Activated naive CD8-positive, alpha-beta T cell (primary cell): ENCODE measurements around the gene ZNF79.

Source experiments
- H3K27ac Mint-ChIP-seq: one replicate; pipeline ENCODE4 v1.8.0; 2021; ENCODE audit warnings: mixed read lengths
- H3K27me3 Mint-ChIP-seq: one replicate; pipeline ENCODE4 v1.8.0; 2021; ENCODE audit warnings: mixed read lengths
- H3K36me3 Mint-ChIP-seq: one replicate; pipeline ENCODE4 v1.8.0; 2021; ENCODE audit warnings: mixed read lengths
- H3K4me1 Mint-ChIP-seq: one replicate; pipeline ENCODE4 v1.8.0; 2021; ENCODE audit warnings: low read depth, mixed read lengths
- H3K4me3 Mint-ChIP-seq: one replicate; pipeline ENCODE4 v1.8.0; 2021; ENCODE audit warnings: mild to moderate bottlenecking, mixed read lengths
- H3K9me3 Mint-ChIP-seq: one replicate; pipeline ENCODE4 v1.8.0; 2021; ENCODE audit warnings: low read depth, mixed read lengths

Gene ZNF79

GRCh38 chr9:127482662-127483061, 58.5 kb downstream of the ZNF79 start:
- H3K27me3 Mint-ChIP-seq = no peaks in the 10 kb centered on the region
- H3K9me3 Mint-ChIP-seq = no peaks in the 10 kb centered on the region
- no peaks in the 10 kb centered on the region for H3K36me3 Mint-ChIP-seq
- no peaks in the 10 kb centered on the region for H3K4me1 Mint-ChIP-seq
- no peak overlapping the region for H3K4me3 Mint-ChIP-seq
- H3K27ac Mint-ChIP-seq = no peak overlapping the region

- Mint-ChIP-seq H3K9me3 (no peaks in the 10 kb centered on the region), H3K27ac (no peak overlapping the region), H3K4me1 (no peaks in the 10 kb centered on the region), H3K36me3 (no peaks in the 10 kb centered on the region), H3K27me3 (no peaks in the 10 kb centered on the region), H3K4me3 (no peak overlapping the region)
These were observed 61.8 kb downstream of the ZNF79 start for GRCh38 chr9:127485995-127486394.

- Mint-ChIP-seq H3K27ac (no peak overlapping the region), H3K36me3 (no peaks in the 10 kb centered on the region), H3K4me3 (no peak overlapping the region), H3K4me1 (no peaks in the 10 kb centered on the region), H3K9me3 (no peaks in the 10 kb centered on the region), H3K27me3 (no peaks in the 10 kb centered on the region)
These were observed 64.8 kb downstream of the ZNF79 start for GRCh38 chr9:127488946-127489345.

DNA sequence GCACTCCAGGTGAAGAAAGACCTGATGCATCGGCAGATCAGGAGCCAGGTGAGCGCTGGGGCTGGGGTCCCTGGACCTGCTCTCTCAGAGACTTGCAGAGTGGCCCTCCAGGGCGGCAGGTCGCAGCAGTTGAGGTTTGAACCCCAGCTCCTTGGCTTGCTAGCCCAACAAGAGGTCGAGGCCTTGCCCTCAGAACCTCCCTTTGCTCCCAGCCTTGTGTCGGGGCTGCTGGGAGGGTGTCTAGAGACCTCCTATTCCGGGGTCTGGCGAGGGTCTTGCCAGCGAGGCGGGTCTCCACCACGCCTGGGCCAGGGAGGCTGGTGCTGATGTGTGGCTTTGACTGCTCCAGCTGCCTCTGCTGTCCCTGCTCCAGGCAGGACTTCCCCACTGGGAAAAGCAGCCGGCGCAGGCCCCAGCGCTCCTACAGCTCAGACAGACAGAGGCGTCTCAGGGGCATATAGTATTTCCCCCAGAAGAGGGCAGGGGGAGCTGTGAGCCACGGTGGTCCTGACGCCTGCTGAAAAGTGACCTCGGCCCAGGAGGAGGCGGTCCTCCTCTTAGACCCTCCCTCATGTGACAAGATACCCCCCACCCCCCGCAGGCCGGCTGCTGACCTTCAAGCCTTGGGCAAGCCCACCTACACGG, 65.4 kb downstream of the ZNF79 start:
- no peak overlapping the region for H3K27ac Mint-ChIP-seq
- H3K36me3 Mint-ChIP-seq = no peaks in the 10 kb centered on the region
- no peak overlapping the region for H3K4me3 Mint-ChIP-seq
- no peaks in the 10 kb centered on the region for H3K9me3 Mint-ChIP-seq
- no peaks in the 10 kb centered on the region for H3K27me3 Mint-ChIP-seq
- no peaks in the 10 kb centered on the region for H3K4me1 Mint-ChIP-seq

GRCh38 chr9:127490535-127491230, 66.5 kb downstream of the ZNF79 start:
- no peaks in the 10 kb centered on the region for H3K36me3 Mint-ChIP-seq
- no peaks in the 10 kb centered on the region for H3K4me1 Mint-ChIP-seq

GRCh38 chr9:127491516-127491915, 67.3 kb downstream of the ZNF79 start:
- H3K4me1 Mint-ChIP-seq = no peaks in the 10 kb centered on the region
- no peak overlapping the region for H3K4me3 Mint-ChIP-seq
- no peaks in the 10 kb centered on the region for H3K9me3 Mint-ChIP-seq
- H3K27me3 Mint-ChIP-seq = no peaks in the 10 kb centered on the region
- H3K27ac Mint-ChIP-seq = no peak overlapping the region
- H3K36me3 Mint-ChIP-seq = peaks cover 4% of the 10 kb centered on the region

More at GRCh38 chr9:127490535-127491230, 66.5 kb downstream of the ZNF79 start:
- no peak overlapping the region for H3K4me3 Mint-ChIP-seq
- no peaks in the 10 kb centered on the region for H3K27me3 Mint-ChIP-seq
- no peaks in the 10 kb centered on the region for H3K9me3 Mint-ChIP-seq
- H3K27ac Mint-ChIP-seq = no peak overlapping the region

DNA sequence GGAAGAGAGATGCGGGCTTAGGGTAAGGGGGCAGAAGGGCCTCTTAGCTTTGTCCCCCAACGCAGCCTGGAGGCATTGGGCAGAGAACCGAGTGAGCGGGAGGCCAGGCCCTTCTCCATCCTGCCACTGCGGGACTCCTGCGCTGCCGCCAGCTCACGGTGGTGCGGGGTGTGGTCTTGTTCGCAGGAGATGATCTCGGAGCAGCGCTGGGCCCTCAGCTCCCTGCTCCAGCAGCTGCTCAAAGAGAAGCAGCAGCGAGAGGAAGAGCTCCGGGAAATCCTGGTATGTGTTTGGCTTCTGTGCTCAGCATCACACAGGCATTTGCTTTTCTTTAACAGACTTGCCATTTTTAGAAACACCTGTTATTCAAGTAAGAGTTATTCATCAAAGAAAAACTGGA, 68.4 kb downstream of the ZNF79 start:
- no peaks in the 10 kb centered on the region for H3K27me3 Mint-ChIP-seq
- H3K4me3 Mint-ChIP-seq = no peak overlapping the region
- H3K27ac Mint-ChIP-seq = no peak overlapping the region
- peaks cover 4% of the 10 kb centered on the region for H3K36me3 Mint-ChIP-seq
- no peaks in the 10 kb centered on the region for H3K9me3 Mint-ChIP-seq
- H3K4me1 Mint-ChIP-seq = no peaks in the 10 kb centered on the region

DNA sequence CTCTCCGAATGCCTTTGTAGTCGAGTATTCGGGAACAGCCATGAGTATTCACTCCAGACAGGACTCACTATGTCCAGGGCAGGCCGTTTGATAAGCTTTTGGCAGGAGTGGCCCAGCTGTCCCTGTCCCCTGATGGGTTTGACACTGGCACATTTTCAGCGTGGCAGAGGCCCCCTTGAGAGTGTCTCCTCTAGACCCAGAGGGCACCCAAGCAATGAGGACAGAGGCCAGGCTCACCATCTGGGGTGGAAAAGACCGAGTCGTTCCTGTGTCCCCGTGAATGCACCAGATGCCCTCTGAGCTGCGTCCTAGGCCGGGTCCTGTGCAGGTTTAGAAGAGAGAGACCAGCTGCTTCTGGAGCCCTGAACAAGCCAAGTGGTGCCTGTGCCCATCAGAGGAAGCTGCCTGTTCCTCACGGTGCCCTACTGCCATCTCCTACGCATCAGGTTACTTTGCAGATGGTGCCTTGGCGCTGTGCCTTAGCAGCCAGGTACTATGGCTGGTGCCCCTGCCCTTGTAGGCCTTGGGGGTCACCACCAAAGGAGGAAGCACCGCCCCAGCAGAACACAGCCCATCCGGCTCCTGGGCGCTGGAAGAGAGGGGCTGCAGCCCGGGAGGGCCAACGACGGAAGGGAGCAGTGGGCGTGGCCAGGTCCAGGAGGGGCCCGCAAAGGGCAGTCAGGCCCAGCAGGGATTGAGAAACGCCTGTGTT, 69.6 kb downstream of the ZNF79 start:
- peaks cover 4% of the 10 kb centered on the region for H3K36me3 Mint-ChIP-seq
- H3K4me3 Mint-ChIP-seq = no peak overlapping the region
- H3K27me3 Mint-ChIP-seq = no peaks in the 10 kb centered on the region
- no peaks in the 10 kb centered on the region for H3K9me3 Mint-ChIP-seq
- H3K4me1 Mint-ChIP-seq = no peaks in the 10 kb centered on the region
- no peak overlapping the region for H3K27ac Mint-ChIP-seq

- no peak overlapping the region for H3K4me3 Mint-ChIP-seq
- no peaks in the 10 kb centered on the region for H3K27me3 Mint-ChIP-seq
- no peaks in the 10 kb centered on the region for H3K4me1 Mint-ChIP-seq
- no peak overlapping the region for H3K27ac Mint-ChIP-seq
- H3K9me3 Mint-ChIP-seq = no peaks in the 10 kb centered on the region
- H3K36me3 Mint-ChIP-seq = peaks cover 4% of the 10 kb centered on the region
These were observed 70.1 kb downstream of the ZNF79 start for GRCh38 chr9:127494304-127494702.
